H9 (cell line): ENCODE results near the gene PLIN3. TPM values are rescaled to one million over a fixed set of nuclear protein-coding genes. Genes with fewer than 3 reads are reported as not detected.

Experiments
- DNase-seq: peaks from one replicate; pipeline ENCODE4 v3.0.0-alpha.2; 2017
- H2AFZ ChIP-seq: one replicate; pipeline ENCODE4 v1.6.1; 2013; ENCODE audit warnings: mild to moderate bottlenecking, low read length, control low read depth, moderate library complexity
- H2AK5ac ChIP-seq: 2 replicates; pipeline ENCODE4 v1.6.1; 2013; ENCODE audit warnings: low read length, control low read depth, mixed read lengths; ENCODE audit not compliant: insufficient read length
- H2BK120ac ChIP-seq: one replicate; pipeline ENCODE4 v1.6.1; 2013; ENCODE audit warnings: low read depth, mild to moderate bottlenecking, low read length, control low read depth, inconsistent platforms; ENCODE audit not compliant: poor library complexity, severe bottlenecking
- H2BK12ac ChIP-seq: 2 replicates; pipeline ENCODE4 v1.6.1; 2013; ENCODE audit warnings: low read length, control low read depth, mixed read lengths, low read depth; ENCODE audit not compliant: insufficient read length
- H2BK15ac ChIP-seq: 2 replicates; pipeline ENCODE4 v1.6.1; 2013; ENCODE audit warnings: low read depth, low read length, control low read depth
- H2BK20ac ChIP-seq: one replicate; pipeline ENCODE4 v1.6.1; 2013; ENCODE audit warnings: low read depth, mild to moderate bottlenecking, low read length, control low read depth, inconsistent platforms; ENCODE audit not compliant: poor library complexity, severe bottlenecking
- H2BK5ac ChIP-seq: 2 replicates; pipeline ENCODE4 v1.6.1; 2013; ENCODE audit warnings: low read length, control low read depth, mixed read lengths; ENCODE audit not compliant: insufficient read length
- H3K14ac ChIP-seq: 2 replicates; pipeline ENCODE4 v1.6.1; 2013; ENCODE audit warnings: low read length, control low read depth; ENCODE audit not compliant: insufficient read depth
- H3K18ac ChIP-seq: 2 replicates; pipeline ENCODE4 v1.6.1; 2013; ENCODE audit warnings: low read depth, mild to moderate bottlenecking, mixed read lengths, low read length, control low read depth; ENCODE audit not compliant: insufficient read length
- H3K23ac ChIP-seq: 2 replicates; pipeline ENCODE4 v1.6.1; 2013; ENCODE audit warnings: low read length, control low read depth, mixed read lengths, low read depth; ENCODE audit not compliant: insufficient read length
- H3K23me2 ChIP-seq: 2 replicates; pipeline ENCODE4 v1.6.1; 2013; ENCODE audit warnings: low read depth, mild to moderate bottlenecking, mixed read lengths, low read length, control low read depth; ENCODE audit not compliant: insufficient read length, poor library complexity, severe bottlenecking
- H3K27ac ChIP-seq: 2 replicates; pipeline ENCODE4 v1.5.1; 2013; ENCODE audit warnings: low read length, control low read depth, mixed read lengths, low read depth; ENCODE audit not compliant: insufficient read length
- H3K27me3 ChIP-seq: 2 replicates; pipeline ENCODE4 v1.6.1; 2013; ENCODE audit warnings: low read length, control low read depth, inconsistent platforms; ENCODE audit not compliant: insufficient read depth
- H3K4ac ChIP-seq: 2 replicates; pipeline ENCODE4 v1.6.1; 2013; ENCODE audit warnings: low read depth, mild to moderate bottlenecking, control low read depth, inconsistent platforms, low read length, moderate library complexity
- H3K4me1 ChIP-seq: 2 replicates; pipeline ENCODE4 v1.6.1; 2013; ENCODE audit warnings: low read length, control low read depth, inconsistent platforms; ENCODE audit not compliant: insufficient read depth
- H3K4me2 ChIP-seq: 2 replicates; pipeline ENCODE4 v1.6.1; 2013; ENCODE audit warnings: low read length, control low read depth, mixed read lengths; ENCODE audit not compliant: insufficient read length, insufficient read depth
- H3K56ac ChIP-seq: 2 replicates; pipeline ENCODE4 v1.6.1; 2013; ENCODE audit warnings: low read depth, mild to moderate bottlenecking, mixed read lengths, low read length, control low read depth; ENCODE audit not compliant: insufficient read length
- H3K79me1 ChIP-seq: 2 replicates; pipeline ENCODE4 v1.6.1; 2013; ENCODE audit warnings: low read depth, mild to moderate bottlenecking, moderate library complexity, low read length, control low read depth, inconsistent platforms; ENCODE audit not compliant: insufficient read depth, poor library complexity, severe bottlenecking
- H3K79me2 ChIP-seq: 2 replicates; pipeline ENCODE4 v1.6.1; 2013; ENCODE audit warnings: low read length, control low read depth, inconsistent platforms; ENCODE audit not compliant: insufficient read depth
- H3K9ac ChIP-seq: 2 replicates; pipeline ENCODE4 v1.6.1; 2013; ENCODE audit warnings: low read length, control low read depth, mixed read lengths; ENCODE audit not compliant: insufficient read length; ENCODE audit errors: extremely low read depth
- H3K9me3 ChIP-seq: one replicate; pipeline ENCODE4 v1.6.1; 2013; ENCODE audit warnings: low read depth, low read length, inconsistent platforms; ENCODE audit not compliant: control insufficient read depth
- H3T11ph ChIP-seq: one replicate; pipeline ENCODE4 v1.6.1; 2013; ENCODE audit warnings: mild to moderate bottlenecking, low read length, control low read depth, inconsistent platforms
- H4K20me1 ChIP-seq: one replicate; pipeline ENCODE4 v1.6.1; 2013; ENCODE audit not compliant: control insufficient read depth, insufficient read length, insufficient read depth
- H4K5ac ChIP-seq: 2 replicates; pipeline ENCODE4 v1.6.1; 2013; ENCODE audit warnings: low read depth, mild to moderate bottlenecking, mixed read lengths, low read length, control low read depth; ENCODE audit not compliant: insufficient read length
- H4K8ac ChIP-seq: replicated peaks from 2 replicates; pipeline ENCODE4 v1.6.1; 2013; ENCODE audit warnings: low read length, control low read depth, mixed read lengths, low read depth; ENCODE audit not compliant: insufficient read length
- H4K91ac ChIP-seq: 2 replicates; pipeline ENCODE4 v1.6.1; 2013; ENCODE audit warnings: low read depth, mild to moderate bottlenecking, moderate library complexity, mixed read lengths, low read length, control low read depth; ENCODE audit not compliant: insufficient read length
- H3K27ac Mint-ChIP-seq, 3 experiments: 2 replicates in 2 of 3; 3 replicates in 1 of 3; pipeline ENCODE4 v1.8.0; 2020 to 2021; ENCODE audit warnings: mixed read lengths in 3 of 3, mild to moderate bottlenecking in 1 of 3, moderate library complexity in 1 of 3
- H3K27me3 Mint-ChIP-seq: 2 replicates; pipeline ENCODE4 v1.8.0; 2021; ENCODE audit warnings: low read depth, mild to moderate bottlenecking, moderate library complexity, mixed read lengths
- H3K36me3 Mint-ChIP-seq, 3 experiments: 2 replicates in 2 of 3; 3 replicates in 1 of 3; pipeline ENCODE4 v1.8.0; 2020 to 2021; ENCODE audit warnings: low read depth in 3 of 3, mixed read lengths in 3 of 3; ENCODE audit not compliant: insufficient read depth in 1 of 3
- H3K4me1 Mint-ChIP-seq, 2 experiments: 2 replicates each; pipeline ENCODE4 v1.8.0; 2020; ENCODE audit warnings: mixed read lengths in 2 of 2
- H3K4me3 Mint-ChIP-seq, 2 experiments: 2 replicates in 1 of 2; 3 replicates in 1 of 2; pipeline ENCODE4 v1.8.0; 2020 to 2021; ENCODE audit warnings: mild to moderate bottlenecking in 2 of 2, mixed read lengths in 2 of 2, moderate library complexity in 1 of 2
- H3K9me3 Mint-ChIP-seq, 2 experiments: 2 replicates in 1 of 2; 3 replicates in 1 of 2; pipeline ENCODE4 v1.8.0; 2020; ENCODE audit warnings: mild to moderate bottlenecking in 2 of 2, mixed read lengths in 2 of 2, moderate library complexity in 1 of 2
- CTCF ChIP-seq: fragments of 200-600 bp; sonication (generic); conservative IDR thresholded peaks from 3 replicates; pipeline ENCODE4 v1.8.0; 2021; ENCODE audit warnings: antibody characterized with exemption, mild to moderate bottlenecking
- WGBS: extraction: QIAGEN DNeasy Blood & Tissue Kit; methylation state at CpG from one replicate; pipeline ENCODE4 v1.1.7; 2013; ENCODE audit warnings: missing lambda C conversion rate, low lambda C conversion rate, mixed read lengths; ENCODE audit not compliant: insufficient read length; ENCODE audit errors: extremely low coverage; 5-methylcytosine and 5-hydroxymethylcytosine counted together
- total RNA-seq: library from RNA; stranded (reverse); gene quantifications from 2 replicates; pipeline ENCODE4 v1.2.1, GENCODE V29; 2021

The PLIN3 gene
- total RNA-seq, 1 experiment from 2014 or later, result 61.8 TPM

GRCh38 chr19:4801085-4801619, 66.3 kb downstream of the PLIN3 start:
- Histone ChIP-seq H2BK15ac (no peak overlapping the region), H4K91ac (no peak overlapping the region), H3K27me3 (no peaks in the 10 kb centered on the region), H3K4me2 (no peak overlapping the region), H3K79me1 (no peaks in the 10 kb centered on the region), H2BK5ac (no peak overlapping the region), H4K20me1 (no peaks in the 10 kb centered on the region), H3K4ac (no peak overlapping the region), H4K8ac (no peak overlapping the region), H2BK120ac (no peak overlapping the region), H2BK12ac (no peak overlapping the region), H3T11ph (no peak overlapping the region), H2AFZ (no peak overlapping the region), H3K18ac (no peak overlapping the region), H3K9me3 (no peaks in the 10 kb centered on the region), H3K23ac (no peak overlapping the region), H3K56ac (no peak overlapping the region), H3K79me2 (no peaks in the 10 kb centered on the region), H3K23me2 (no peaks in the 10 kb centered on the region), H3K4me1 (no peaks in the 10 kb centered on the region), H3K14ac (no peak overlapping the region), H2BK20ac (no peak overlapping the region), H2AK5ac (no peak overlapping the region), H3K27ac (no peak overlapping the region), H3K9ac (no peak overlapping the region), H4K5ac (no peak overlapping the region)
- WGBS, result no CpG with 5 or more reads among the region's 3 CpGs
- peaks cover 9 to 19% (median 13%) of the 10 kb centered on the region in 3 experiments; a peak in 6 of 7 replicates for H3K36me3 Mint-ChIP-seq
- TF ChIP-seq CTCF, result no peak
- H3K9me3 Mint-ChIP-seq, result no peaks in the 10 kb centered on the region
- H3K27me3 Mint-ChIP-seq, result no peaks in the 10 kb centered on the region
- H3K27ac Mint-ChIP-seq, result no peak overlapping the region
- no peak overlapping the region for H3K4me3 Mint-ChIP-seq
- no peaks in the 10 kb centered on the region for H3K4me1 Mint-ChIP-seq
- DNase-seq, result no peak
